GM23248 (cell line): ENCODE data around the gene BCAS1.

ENCODE experiments used
- EZH2 ChIP-seq: fragments of 200-600 bp; sonication (generic); IDR thresholded peaks from 2 replicates; pipeline ENCODE4 v1.6.1; 2018; ENCODE audit warnings: antibody characterized with exemption, mild to moderate bottlenecking; ENCODE audit not compliant: insufficient read depth, poor library complexity, severe bottlenecking
- EZH2phosphoT487 ChIP-seq: fragments of 200-600 bp; sonication (generic); IDR thresholded peaks from 2 replicates; pipeline ENCODE4 v1.6.1; 2018; ENCODE audit warnings: antibody characterized with exemption, moderate library complexity, mild to moderate bottlenecking, low read depth; ENCODE audit not compliant: insufficient read depth

DNA sequence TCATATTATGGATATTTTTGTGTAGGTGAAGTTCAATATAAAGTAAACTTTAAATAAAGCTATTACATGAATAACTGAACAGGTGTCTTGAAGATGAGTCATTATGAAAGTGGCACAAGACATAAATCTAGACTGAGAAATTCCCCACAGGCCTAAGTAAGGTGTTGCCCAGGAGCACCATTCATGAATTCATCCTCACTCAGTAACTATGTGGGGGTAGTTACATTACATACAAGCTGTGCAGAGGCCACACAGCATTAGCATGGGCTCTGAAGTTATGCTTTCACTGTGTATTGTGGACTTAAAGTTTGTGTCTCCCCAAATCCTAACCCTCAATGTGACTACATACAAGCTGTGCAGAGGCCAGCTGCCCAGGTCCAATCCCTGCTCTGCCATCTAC, 65.9 kb downstream of the BCAS1 start:
- TF ChIP-seq EZH2 (no peak), EZH2phosphoT487 (no peak)
